Measurements from ENCODE around the gene POPDC3. TPM values are rescaled to one million over a fixed set of nuclear protein-coding genes. Genes with fewer than 3 reads are reported as not detected.

The POPDC3 gene
- total RNA-seq, 1 experiment from 2014 or later = 29.2 TPM

DNA sequence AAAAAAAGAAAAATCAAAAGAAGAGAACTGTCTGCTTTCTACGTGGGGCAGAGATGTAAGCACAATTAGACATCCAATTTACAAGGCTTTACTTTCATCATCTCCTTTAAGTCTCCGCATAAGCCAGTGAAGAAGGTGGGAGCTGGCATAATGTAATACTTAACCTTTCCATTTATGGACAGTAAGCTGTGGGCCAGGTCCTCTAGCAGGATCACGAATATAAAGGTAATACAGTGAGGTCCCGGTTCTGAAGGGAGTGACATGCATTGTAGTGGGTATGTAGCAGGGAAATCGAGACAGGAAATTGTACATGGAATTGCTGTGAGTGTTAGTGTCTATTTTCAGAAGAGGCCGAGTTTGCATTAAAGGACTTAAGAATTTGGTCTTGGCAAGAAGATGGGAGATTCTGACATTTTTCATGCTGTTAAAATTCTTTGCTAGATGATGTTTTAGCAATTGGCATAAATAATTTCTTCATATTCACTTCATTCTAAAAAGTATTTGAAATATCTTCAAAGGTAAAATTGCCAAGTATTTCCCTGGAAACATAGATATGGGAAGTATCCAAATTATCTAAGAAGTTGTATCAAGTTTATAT is 20.4 kb upstream of the POPDC3 start:
- intact Hi-C loops (cut with micrococcal nuclease; ENCODE audit: unreplicated experiment) (no loop called here), in situ Hi-C loops (cut with HindIII; ENCODE audit: low pct_unique_long_range_greater_than_20kb, low sequenced_read_pairs) (no loop called here)
- H3K9me3 ChIP-seq (ENCODE audit: control insufficient read depth, insufficient read depth, low read depth, low read length) = no peaks in the 10 kb centered on the region
- H3K4me1 ChIP-seq (ENCODE audit: control insufficient read depth, insufficient read depth, low read length) = no peaks in the 10 kb centered on the region
- no peaks in the 10 kb centered on the region for H3K36me3 ChIP-seq (ENCODE audit: control insufficient read depth, insufficient read depth, low read length)
- no peak for ATAC-seq
- TF ChIP-seq, protein P1, sequence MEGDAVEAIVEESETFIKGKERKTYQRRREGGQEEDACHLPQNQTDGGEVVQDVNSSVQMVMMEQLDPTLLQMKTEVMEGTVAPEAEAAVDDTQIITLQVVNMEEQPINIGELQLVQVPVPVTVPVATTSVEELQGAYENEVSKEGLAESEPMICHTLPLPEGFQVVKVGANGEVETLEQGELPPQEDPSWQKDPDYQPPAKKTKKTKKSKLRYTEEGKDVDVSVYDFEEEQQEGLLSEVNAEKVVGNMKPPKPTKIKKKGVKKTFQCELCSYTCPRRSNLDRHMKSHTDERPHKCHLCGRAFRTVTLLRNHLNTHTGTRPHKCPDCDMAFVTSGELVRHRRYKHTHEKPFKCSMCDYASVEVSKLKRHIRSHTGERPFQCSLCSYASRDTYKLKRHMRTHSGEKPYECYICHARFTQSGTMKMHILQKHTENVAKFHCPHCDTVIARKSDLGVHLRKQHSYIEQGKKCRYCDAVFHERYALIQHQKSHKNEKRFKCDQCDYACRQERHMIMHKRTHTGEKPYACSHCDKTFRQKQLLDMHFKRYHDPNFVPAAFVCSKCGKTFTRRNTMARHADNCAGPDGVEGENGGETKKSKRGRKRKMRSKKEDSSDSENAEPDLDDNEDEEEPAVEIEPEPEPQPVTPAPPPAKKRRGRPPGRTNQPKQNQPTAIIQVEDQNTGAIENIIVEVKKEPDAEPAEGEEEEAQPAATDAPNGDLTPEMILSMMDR (IDR thresholded peaks at IDR 0.05) = no peak
- no peak for TF ChIP-seq SIN3A (IDR thresholded peaks at IDR 0.05; ENCODE audit: borderline replicate concordance, insufficient read depth, low read depth, low read length)
- TF ChIP-seq TCF7L2 (IDR thresholded peaks at IDR 0.05; ENCODE audit: low read depth, low read length) = no peak
- no peak for TF ChIP-seq REST (IDR thresholded peaks at IDR 0.05; ENCODE audit: insufficient read depth in 1 of 2, low read depth in 2 of 2, low read length in 1 of 2)
- TF ChIP-seq POLR2AphosphoS5 (IDR thresholded peaks at IDR 0.05; ENCODE audit: low read depth, low read length) = no peak
- CTCF ChIA-PET = no interaction called here
- POLR2A ChIA-PET = no interaction called here
- no peak overlapping the region for H3K27ac ChIP-seq (ENCODE audit: low read length)
- H3K27me3 ChIP-seq (ENCODE audit: control insufficient read depth, insufficient read depth, low read length) = no peaks in the 10 kb centered on the region
- no peak overlapping the region for H3K4me3 ChIP-seq (ENCODE audit: low read depth in 2 of 2, low read length in 2 of 2)
- DNase-seq (ENCODE audit: low read depth, low spot score) = no peak
- BruUV-seq (replicated peaks) = no TSS peak

DNA sequence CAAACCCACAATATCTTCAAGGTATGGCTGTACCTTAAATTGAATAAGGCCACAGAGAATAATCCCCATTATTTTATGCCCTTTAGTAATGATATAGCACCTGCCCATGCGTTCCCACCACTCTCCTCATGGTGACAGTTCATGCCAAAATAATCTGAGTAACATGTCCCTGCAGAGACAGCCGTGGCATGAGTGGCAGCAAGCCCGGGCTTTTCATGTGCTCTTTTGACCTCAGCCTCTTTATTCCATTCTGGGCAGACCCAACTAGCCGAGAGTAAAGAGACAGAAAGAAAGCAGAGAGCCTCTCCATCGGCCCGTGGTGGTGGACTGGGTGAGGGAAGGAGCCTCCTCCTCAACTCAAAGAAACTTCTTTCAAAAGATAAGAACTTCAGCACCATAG is 19.9 kb upstream of the POPDC3 start:
- intact Hi-C loops (cut with micrococcal nuclease; ENCODE audit: unreplicated experiment) (no loop called here), in situ Hi-C loops (cut with HindIII; ENCODE audit: low pct_unique_long_range_greater_than_20kb, low sequenced_read_pairs) (no loop called here)
- no peak overlapping the region for H3K4me3 ChIP-seq (ENCODE audit: low read depth in 2 of 2, low read length in 2 of 2)
- no peaks in the 10 kb centered on the region for H3K4me1 ChIP-seq (ENCODE audit: control insufficient read depth, insufficient read depth, low read length)
- DNase-seq (ENCODE audit: low read depth, low spot score) (no peak), ATAC-seq (no peak)
- no peak for TF ChIP-seq REST (IDR thresholded peaks at IDR 0.05; ENCODE audit: insufficient read depth in 1 of 2, low read depth in 2 of 2, low read length in 1 of 2)
- no peak for TF ChIP-seq POLR2AphosphoS5 (IDR thresholded peaks at IDR 0.05; ENCODE audit: low read depth, low read length)
- no peak for TF ChIP-seq TCF7L2 (IDR thresholded peaks at IDR 0.05; ENCODE audit: low read depth, low read length)
- TF ChIP-seq, protein P1 (IDR thresholded peaks at IDR 0.05) = no peak
- no peak for TF ChIP-seq SIN3A (IDR thresholded peaks at IDR 0.05; ENCODE audit: borderline replicate concordance, insufficient read depth, low read depth, low read length)
- no TSS peak for BruUV-seq (replicated peaks)
- no peak overlapping the region for H3K27ac ChIP-seq (ENCODE audit: low read length)
- no peaks in the 10 kb centered on the region for H3K27me3 ChIP-seq (ENCODE audit: control insufficient read depth, insufficient read depth, low read length)
- CTCF ChIA-PET = no interaction called here
- H3K9me3 ChIP-seq (ENCODE audit: control insufficient read depth, insufficient read depth, low read depth, low read length) = no peaks in the 10 kb centered on the region
- no peaks in the 10 kb centered on the region for H3K36me3 ChIP-seq (ENCODE audit: control insufficient read depth, insufficient read depth, low read length)
- POLR2A ChIA-PET = no interaction called here

Data from Panc1 (cell line).